Measurements from ENCODE around the gene CYP46A1.

- TF ChIP-seq EZH2 (IDR thresholded peaks at IDR 0.05; ENCODE audit: borderline replicate concordance, insufficient read depth, low read depth, low read length, poor library complexity, severe bottlenecking) = no peak
- no peak for TF ChIP-seq CTCF (IDR thresholded peaks at IDR 0.05)
Observed at GRCh38 chr14:99745307-99745951, 61.3 kb downstream of the CYP46A1 start.

Data from B cell (primary cell).